ENCODE data around the gene CSNK1D.
A peak's percentile ranks its signal among the peaks of the same experiment; 100 is the strongest.

The CSNK1D gene

DNA sequence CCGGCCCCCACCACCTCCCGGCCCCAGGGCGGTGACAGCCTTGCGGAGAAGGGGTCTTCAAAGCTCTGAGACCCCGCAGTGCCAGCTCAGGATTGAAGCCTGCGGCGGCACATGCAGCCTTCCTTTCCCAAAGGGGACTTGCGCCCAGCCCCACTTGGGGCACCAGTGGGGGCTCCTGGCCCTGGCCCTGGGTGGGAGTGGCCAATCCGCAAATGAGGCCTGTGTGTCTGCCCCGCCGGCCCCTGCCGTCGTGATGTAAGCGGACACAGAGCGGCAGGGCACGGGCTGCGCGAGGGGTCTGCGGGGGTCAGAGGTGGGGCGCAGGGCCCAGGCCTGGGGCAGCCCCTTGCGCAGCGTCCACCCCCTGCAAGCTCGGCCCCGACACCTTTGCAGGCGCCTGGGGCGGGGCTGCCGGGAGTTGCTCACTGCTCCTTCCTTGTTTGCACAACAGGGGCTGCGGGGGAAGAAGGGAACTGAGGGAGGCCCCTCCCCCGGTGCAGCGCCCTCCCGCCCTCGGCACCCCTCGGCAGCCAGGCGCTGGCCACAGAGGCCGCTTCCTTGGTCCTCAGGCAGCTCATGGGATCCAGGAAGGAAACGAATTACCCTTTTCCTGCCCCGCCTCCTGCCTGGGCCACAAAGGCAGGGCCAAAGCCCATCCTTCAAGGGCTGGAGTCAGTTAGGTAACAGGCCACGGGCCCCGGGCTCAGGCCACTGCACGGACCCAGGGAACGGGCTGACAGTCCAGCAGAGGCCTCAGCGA lies 41.8 kb downstream of the CSNK1D start:
- TF ChIP-seq CTCF (IDR thresholded peaks at IDR 0.05; ENCODE audit: low read depth, low read length): no peak
- no peak for DNase-seq (ENCODE audit: extremely low read depth, low read depth)

DNA sequence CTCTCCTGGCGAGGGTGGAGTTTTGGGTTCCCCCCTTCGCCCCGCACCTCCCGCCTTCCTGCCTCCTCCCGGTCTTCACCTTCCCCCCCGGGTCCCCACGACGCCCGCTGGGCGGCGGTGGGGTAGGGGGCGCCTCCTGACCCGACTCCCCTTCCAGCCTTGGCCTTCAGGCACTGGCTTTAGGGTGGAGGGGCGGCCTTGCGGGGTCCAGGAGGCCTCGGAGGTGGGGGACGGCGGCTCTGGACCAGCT lies 42.3 kb downstream of the CSNK1D start:
- DNase-seq (ENCODE audit: extremely low read depth, low read depth): no peak
- no peak for TF ChIP-seq CTCF (IDR thresholded peaks at IDR 0.05; ENCODE audit: low read depth, low read length)

DNA sequence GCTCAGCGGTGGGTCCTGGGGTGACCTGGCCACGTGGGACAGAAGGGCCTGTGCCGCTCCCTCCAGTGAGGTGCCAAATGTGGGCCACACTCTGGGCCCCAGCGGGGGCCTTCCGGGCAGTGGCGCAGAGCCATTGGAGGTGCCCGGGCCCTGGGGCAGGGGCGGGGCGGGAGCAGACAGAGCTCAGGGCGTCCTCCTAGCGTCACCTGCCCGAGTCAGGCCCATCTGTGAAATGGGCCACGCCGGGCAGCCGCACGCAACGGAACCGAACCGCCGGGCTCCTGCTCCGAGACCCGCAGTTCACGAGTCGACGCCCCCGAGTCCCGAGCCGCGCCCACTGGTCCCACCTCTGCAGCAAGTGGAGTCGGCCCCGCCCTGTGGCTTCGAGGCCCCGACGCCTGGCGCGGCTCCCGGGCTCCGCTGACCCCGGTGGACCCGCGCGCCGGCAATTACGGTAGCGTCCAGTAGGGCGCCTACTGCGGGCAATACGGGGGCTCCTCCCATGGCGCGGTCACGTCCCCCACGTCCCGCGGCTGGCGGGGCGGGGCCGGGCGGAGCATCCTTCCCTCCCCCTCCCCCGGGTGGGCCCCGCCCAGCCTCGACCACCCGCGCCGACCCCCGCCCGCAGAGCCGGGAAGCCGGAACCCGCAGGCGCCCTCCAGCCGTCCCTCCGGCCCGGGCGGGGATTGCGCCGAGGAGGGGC lies 42.7 kb downstream of the CSNK1D start:
- peak; percentile 66 for DNase-seq (ENCODE audit: extremely low read depth, low read depth)
- TF ChIP-seq CTCF (IDR thresholded peaks at IDR 0.05; ENCODE audit: low read depth, low read length): peak; percentile 11

DNA sequence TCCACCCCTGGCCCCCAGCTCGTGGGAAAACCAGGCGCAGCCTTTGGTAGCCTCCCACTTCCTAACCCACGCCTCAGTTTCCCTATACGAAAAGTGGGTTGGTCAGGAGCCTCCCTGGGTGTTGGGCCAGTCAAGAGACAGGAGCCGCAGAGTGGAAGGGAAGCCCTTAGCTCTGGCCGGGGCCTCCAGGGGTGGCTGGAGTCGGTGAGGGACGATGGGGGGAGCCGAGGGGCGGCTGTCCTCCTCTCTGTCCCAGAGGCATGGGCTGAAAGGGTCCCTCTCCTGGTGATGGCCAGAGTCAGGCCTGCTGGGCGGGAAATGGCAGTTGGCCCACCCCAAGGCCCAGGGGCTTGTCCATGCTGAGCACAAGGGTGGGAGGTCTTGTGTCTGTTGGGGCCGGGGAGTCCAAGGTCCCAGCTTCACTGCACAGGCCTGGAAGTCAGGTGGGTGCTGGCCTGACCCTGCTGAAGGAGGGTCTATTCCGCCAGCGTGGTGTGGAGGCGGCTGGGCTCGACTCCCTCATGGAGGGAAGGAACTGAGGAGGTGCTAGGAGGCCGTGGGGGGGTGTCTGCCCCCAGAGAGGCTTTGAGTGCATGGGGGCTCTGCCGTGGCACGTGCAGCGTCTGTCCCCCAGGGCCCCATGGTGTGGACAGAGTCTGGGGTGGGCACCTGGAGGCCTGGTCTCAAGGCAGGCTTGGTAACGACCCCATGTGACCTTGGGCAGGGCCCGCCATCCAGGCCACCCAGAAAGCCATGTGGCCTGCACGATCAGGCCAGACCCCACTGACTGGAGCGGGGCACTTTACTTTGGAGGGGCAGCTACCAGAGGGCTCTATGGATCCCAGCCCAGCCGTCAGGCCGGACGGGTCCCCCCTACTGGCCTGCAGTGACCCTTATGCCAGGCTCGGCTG lies 43.5 kb downstream of the CSNK1D start:
- no peak; the same call in 1 of the 2 replicates for TF ChIP-seq CTCF (IDR thresholded peaks at IDR 0.05; ENCODE audit: low read depth, low read length)
- no peak for DNase-seq (ENCODE audit: extremely low read depth, low read depth)

- TF ChIP-seq CTCF (IDR thresholded peaks at IDR 0.05; ENCODE audit: low read depth, low read length): no peak
- no peak for DNase-seq (ENCODE audit: extremely low read depth, low read depth)
These were observed 44.4 kb downstream of the CSNK1D start, which contains the start of gene SLC16A3 for GRCh38 chr17:82228842-82229697. Gene SLC16A3 (plus strand): TSS chr17:82229042. CDS start chr17:82236009, 6,967 bp downstream.

- TF ChIP-seq CTCF (IDR thresholded peaks at IDR 0.05; ENCODE audit: low read depth, low read length): no peak
- DNase-seq (ENCODE audit: extremely low read depth, low read depth): no peak
These were observed 45.1 kb downstream of the CSNK1D start for GRCh38 chr17:82228278-82228841.
